GM21390 (cell line): Measurements from ENCODE around the gene TEP1.
"Not testable (repeated sequence)": the region's sequence is repeated elsewhere in the genome, so short reads cannot be mapped to it uniquely, and the experiment has no call there.

Source experiments
- ATAC-seq: cut with Tn5 transposase; IDR thresholded peaks from one replicate; pipeline ENCODE4 v1.9.1; 2021; ENCODE audit not compliant: unreplicated experiment

Gene TEP1

GRCh38 chr14:20391505-20391904, 21.8 kb downstream of the TEP1 start:
- ATAC-seq: no peak

- no peak for ATAC-seq
These were observed 25.1 kb downstream of the TEP1 start for GRCh38 chr14:20388159-20388558.

GRCh38 chr14:20387576-20387975, 25.7 kb downstream of the TEP1 start:
- ATAC-seq: no peak

DNA sequence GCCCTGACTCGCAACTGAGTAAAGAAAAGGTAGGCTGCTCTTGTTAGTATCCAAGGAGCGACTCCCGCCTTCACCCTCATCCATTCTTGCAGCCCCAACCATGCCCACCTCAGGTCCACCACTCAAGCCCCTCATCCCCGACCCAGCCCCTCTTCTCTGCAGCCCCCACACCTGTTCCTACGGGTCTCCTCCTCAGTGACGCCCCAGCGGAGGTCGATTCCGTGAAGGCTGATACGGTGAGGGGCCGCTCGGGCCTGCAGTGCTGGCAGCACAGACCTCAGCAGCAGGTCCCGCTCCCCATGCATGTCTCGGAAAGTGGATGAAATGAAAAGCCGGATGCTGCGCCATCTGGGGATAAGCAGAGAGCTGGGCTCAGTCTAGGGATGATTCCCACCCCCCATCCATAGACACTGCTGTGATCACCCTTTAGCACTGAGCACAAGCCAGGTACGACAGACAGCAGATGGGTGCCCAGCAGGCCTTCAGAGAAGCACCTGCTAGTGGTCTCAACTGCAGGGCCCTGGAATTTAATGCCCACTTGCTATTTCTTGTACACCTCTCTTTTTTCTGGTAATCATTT, 26.9 kb downstream of the TEP1 start:
- ATAC-seq: no peak

GRCh38 chr14:20384886-20385285, 28.4 kb downstream of the TEP1 start:
- no peak for ATAC-seq

DNA sequence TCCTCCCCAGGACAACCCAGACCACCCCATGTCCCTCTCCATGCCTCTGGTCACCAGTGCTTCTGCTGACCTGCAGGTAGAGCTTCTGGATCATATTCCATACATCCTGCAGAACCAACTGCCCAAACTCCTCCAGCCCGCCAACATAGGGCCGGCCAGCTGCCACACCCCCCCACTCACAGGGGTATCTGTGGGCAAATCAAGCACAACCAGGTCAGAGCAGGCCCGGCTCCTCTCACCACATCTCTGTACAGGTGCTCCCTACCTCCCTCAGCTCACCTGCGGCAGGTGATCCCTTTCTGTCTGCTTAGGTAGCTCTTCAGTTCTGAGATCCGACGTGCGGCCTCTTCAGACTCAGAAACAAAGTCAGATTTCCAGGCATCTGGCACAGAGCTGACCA, 29.0 kb downstream of the TEP1 start:
- ATAC-seq: no peak

DNA sequence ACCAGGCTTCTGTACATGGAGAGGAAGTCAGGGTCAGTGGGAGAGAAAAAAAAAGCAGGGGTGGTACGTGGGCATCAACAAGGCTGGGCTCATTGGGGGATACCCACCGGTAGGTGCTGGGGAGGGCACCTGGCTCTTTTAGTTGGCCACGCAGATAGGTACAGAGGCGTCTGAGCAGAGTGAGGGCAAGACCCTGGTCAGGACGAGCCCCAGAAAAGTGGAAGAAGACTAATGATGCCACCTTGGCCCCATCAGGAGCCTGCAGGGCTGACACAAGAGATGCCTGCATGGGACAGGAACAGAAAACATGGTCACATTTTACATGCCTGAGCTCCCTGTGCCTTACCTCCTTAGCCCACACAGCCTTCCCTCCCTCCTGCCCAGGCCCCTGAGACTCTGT, 29.7 kb downstream of the TEP1 start:
- no peak for ATAC-seq

DNA sequence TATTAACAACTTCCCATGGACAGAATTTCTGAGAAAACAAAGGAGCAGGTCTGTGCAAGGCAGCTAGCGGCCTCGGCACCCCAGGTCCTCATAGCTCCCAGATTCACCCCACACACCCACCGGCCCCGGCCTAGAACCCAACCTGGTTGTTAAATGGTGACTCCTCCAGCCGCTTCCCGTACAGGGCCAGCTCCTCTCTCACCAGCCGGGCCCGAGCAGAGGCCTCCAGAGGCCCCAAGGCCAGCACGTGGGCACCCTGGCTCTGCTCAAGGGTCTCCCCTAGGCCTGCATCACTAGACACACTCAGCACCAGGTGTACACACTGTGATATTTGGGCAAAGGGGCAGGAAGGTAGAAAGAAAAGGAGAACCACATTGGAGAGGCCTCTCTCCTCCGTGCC, 30.3 kb downstream of the TEP1 start:
- ATAC-seq: no peak

DNA sequence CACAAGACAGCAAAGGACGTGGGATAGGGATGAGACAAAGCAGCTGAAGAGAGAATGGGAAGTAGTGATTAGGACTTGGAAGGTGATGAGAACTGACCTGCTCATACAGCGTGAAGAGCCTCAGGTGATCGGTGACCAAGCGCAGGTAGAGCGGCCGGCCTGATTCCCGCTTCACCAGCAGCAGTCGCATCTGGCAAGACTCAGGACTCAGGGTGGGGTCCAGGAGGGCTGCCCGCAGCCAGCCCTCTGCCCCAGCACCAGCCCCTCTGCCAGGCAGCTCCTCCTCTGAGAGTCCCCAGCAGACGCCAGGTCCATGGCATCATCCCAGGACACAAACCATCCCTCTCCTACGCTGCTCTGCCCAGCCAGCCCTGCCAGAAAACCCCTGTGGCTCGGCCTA, 30.8 kb downstream of the TEP1 start:
- ATAC-seq: no peak

GRCh38 chr14:20381341-20381740, 32.0 kb downstream of the TEP1 start:
- ATAC-seq: no peak

- no peak for ATAC-seq
These were observed 32.6 kb downstream of the TEP1 start for GRCh38 chr14:20380681-20381080.

DNA sequence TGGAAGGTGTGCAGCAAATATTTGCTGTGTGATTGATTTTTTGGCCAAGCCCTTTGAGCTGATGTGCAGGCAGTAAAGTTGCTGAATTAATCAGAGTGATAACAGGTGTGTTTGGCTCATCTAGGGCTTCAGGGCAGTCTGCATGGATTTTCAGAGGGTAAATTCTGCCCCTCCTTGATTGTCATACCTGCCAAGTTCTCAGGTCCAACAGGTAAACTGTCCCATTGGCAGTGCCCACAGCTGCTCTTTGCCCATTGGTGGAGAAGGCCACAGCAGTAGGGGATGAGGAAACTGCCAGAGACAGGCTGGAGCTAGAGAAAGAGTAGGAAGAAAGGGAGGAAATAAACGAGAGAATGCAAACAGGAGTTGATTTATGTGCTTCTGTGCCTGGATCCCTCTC, 33.6 kb downstream of the TEP1 start:
- ATAC-seq: no peak

- no peak for ATAC-seq
These were observed 36.1 kb downstream of the TEP1 start for GRCh38 chr14:20377171-20377570.

GRCh38 chr14:20376071-20376588, 37.2 kb downstream of the TEP1 start:
- no peak for ATAC-seq

DNA sequence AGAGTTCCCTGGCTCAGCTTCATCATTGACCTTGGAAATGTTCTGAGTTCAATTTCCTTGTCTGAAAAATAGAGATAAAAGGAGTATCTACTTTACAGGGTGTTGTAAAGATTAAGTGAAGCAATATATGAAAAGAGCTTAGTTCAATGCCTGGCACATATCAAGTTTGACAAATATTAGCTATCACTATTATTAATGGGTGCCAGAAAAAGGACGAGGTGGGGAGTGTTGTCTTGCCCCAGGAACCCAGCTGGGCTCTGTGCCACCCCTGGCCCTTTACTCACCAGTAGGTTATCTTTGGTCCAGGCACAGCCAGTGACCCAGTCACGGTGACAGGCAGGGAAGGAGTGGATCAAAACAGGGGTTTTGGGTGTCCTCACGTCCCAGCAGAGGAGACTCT, 37.8 kb downstream of the TEP1 start:
- ATAC-seq: no peak

DNA sequence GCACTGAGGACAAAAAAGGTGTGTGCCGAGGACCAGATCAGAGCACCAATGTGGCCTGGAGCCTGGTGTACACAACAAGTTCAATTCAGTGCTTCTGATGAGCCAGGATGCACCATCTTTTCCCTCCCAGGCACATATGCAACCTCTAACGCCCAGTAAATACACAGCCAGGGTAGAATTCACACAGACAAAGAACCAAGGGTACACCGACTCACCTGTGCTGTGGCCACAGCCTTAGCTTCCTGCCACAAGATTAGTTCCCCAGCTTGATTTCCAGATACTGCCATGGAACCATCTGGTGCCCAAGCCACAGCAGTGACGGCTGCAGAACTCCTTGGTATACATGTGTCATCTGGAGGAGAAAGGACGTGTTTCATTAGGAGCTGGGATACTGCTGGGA, 40.5 kb downstream of the TEP1 start:
- ATAC-seq: no peak

DNA sequence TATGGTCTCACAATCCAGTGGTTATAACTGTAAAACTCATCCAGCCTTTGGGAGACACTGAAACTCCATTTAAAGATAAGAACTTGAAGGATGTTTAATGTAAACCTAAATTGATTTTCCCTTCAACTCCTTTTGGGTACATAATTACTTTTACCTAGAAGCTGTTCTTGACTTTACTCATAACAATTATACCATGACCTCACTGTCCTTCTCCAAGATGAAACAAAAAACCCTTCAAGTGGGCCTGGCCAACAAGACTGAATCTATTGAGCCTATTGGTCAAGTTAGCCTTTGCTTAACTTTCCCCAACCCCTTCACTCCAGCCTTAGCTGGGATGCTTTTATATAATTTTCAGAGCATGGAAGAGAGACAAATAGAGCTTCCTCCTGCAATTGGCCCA, 47.4 kb downstream of the TEP1 start:
- ATAC-seq: no peak

GRCh38 chr14:20358474-20358873, 54.8 kb downstream of the TEP1 start:
- not testable (repeated sequence) for ATAC-seq

DNA sequence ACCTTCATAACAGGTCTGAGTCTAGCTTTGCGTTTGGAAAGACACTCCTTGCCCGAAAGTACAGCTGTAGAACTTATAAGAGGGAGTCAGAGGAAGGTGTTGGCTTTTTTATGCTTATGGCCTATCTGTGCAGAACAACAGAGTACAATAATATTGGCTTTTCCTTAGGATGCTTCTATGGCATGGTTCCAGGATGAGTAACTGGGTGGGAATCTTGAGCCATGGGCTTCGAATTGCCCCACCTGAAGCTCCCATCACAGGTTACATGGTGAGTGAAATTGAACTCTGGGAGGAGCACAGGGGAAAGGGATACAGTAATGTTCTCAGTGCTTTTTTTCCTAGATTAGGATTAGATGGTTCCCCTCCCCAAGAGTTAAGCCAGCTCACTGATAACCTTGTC, 56.9 kb downstream of the TEP1 start:
- ATAC-seq: no peak

DNA sequence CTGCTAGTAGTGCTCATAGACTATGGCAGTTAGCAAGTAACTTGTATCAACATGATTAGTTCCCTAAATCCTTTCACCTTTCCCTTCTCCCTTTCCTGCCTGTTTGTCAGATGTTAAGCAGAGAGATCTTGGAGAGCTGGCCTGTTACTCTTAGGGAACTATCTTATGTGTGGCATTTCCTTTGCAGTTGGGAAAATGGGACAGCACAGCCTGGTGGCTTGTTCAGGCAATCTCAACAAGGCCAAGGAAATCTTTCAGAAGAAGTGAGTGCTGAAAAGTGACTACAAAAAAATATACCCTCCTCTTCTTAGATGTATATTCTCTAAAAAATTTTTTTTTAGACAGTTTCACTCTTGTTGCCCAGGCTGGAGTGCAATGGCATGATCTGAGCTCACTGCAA, 62.4 kb downstream of the TEP1 start:
- no peak for ATAC-seq

- no peak for ATAC-seq
These were observed 63.0 kb downstream of the TEP1 start for GRCh38 chr14:20350282-20350681.

GRCh38 chr14:20347747-20348146, 65.6 kb downstream of the TEP1 start:
- ATAC-seq: no peak

DNA sequence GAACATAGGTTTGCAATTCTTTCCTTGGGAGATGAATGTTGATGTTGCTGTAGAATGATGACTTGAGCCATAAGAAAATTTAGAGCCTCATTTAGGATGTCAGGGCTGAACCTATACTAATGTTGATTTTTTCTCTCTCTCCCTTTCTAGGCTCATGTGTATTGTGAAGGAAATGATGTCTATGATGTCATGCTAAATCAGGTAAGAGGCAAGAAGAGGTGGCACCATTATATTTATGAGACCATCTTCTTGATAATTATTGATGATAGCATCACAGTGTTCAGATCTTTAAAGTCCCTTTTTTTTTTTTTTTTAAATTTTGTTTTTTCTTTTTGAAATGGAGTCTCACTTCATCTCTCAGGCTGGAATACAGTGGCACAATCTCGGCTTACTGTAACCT, 66.6 kb downstream of the TEP1 start:
- no peak for ATAC-seq
